Posterior vena cava (tissue), 2 donors: ENCODE measurements around the gene RAB3GAP2. TPM values are rescaled to one million over a fixed set of nuclear protein-coding genes. Genes with fewer than 3 reads are reported as not detected.
"Not testable (repeated sequence)": the region's sequence is repeated elsewhere in the genome, so short reads cannot be mapped to it uniquely, and the experiment has no call there.

Experiments used
- DNase-seq: peaks from one replicate; pipeline ENCODE4 v3.0.0-alpha.2; 2020; ENCODE audit warnings: low spot score
- intact Hi-C, 2 donors: fragments of 100-400 bp; cut with DNase I; formaldehyde crosslinking; loops; one replicate each; pipeline versions ENCODE4 v1.14.1 to v1.14.2; 2022 to 2023
- microRNA-seq, 2 donors: library from miRNA; unstranded; fragments of <30 nt; microRNA quantifications; one replicate each; pipeline ENCODE4 v1.2.0, GENCODE V29; 2020 to 2021; ENCODE audit warnings: borderline microRNAs expressed in 2 of 2
- total RNA-seq, 2 donors: library from RNA; stranded (reverse); fragmentation: NEBNext Ultra II Directional; extraction: Animal tissue kit (Norgen Biotek cat#: 25700); gene quantifications; one replicate each; pipeline ENCODE4 v1.2.1, GENCODE V29; 2021
- donor health status: DM: yes; HTN: yes; CAD: no.
- donor health status: DM: yes; HTN: yes; CAD: no.

Gene RAB3GAP2
- total RNA-seq, 2 donors from 2014 or later: 31.1 to 37.9 TPM

GRCh38 chr1:220123066-220123465, 149.2 kb downstream of the RAB3GAP2 start:
- intact Hi-C loops: no loop called here
- no peak for DNase-seq

- intact Hi-C loops: no loop called here
- DNase-seq: no peak
Observed at GRCh38 chr1:220121791-220122530, 150.3 kb downstream of the RAB3GAP2 start.

- DNase-seq: no peak
- intact Hi-C loops: no loop called here
Observed at GRCh38 chr1:220119043-220119512, 153.2 kb downstream of the RAB3GAP2 start.

- intact Hi-C loops: no loop called here
- no peak for DNase-seq
Observed at GRCh38 chr1:220113136-220113695, 159.0 kb downstream of the RAB3GAP2 start.

- DNase-seq, intact Hi-C loops: not testable (repeated sequence)
Observed at GRCh38 chr1:220112600-220112999, 159.7 kb downstream of the RAB3GAP2 start.

- intact Hi-C loops, DNase-seq: not testable (repeated sequence)
Observed at GRCh38 chr1:220110473-220110872, 161.8 kb downstream of the RAB3GAP2 start.

- DNase-seq: no peak
- intact Hi-C loops: loop anchor here in 1 of 2 donors (10.0 kb wide), 1 partner anchor 65 kb away; no protein-coding TSS in a partner anchor
Observed at GRCh38 chr1:220099826-220100225, 172.4 kb downstream of the RAB3GAP2 start.

Small RNA genes lying within 50 kb of the gene (microRNA-seq; reads per million reads assigned to microRNA genes)
- gene MIR194-1: 0.26 to 0.32 reads per million in 2 donors
- gene MIR215: 0.52 to 0.97 reads per million in 2 donors
- 103 to 215 reads per million in 2 donors for gene MIR664A

Other genes with a start within 250 kb of the RAB3GAP2 start
- gene EPRS1, start 225.9 kb downstream of the RAB3GAP2 start, total RNA-seq: 10 to 100 TPM; 77.7 to 90.1 TPM
- 10 to 100 TPM; 12.8 to 14.5 TPM for gene BPNT1, start 182.7 kb downstream of the RAB3GAP2 start, total RNA-seq
- 10 to 100 TPM; 43.4 to 52.0 TPM for gene IARS2, start 178.3 kb downstream of the RAB3GAP2 start, total RNA-seq